ENCODE results near the gene OR10H3.

Gene OR10H3, protein sequence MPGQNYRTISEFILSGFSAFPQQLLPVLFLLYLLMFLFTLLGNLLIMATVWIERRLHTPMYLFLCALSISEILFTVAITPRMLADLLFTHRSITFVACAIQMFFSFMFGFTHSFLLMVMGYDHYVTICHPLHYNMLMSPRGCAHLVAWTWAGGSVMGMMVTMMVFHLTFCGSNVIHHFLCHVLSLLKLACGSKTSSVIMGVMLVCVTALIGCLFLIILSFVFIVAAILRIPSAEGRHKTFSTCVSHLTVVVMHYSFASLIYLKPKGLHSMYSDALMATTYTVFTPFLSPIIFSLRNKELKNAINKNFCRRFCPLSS

DNA sequence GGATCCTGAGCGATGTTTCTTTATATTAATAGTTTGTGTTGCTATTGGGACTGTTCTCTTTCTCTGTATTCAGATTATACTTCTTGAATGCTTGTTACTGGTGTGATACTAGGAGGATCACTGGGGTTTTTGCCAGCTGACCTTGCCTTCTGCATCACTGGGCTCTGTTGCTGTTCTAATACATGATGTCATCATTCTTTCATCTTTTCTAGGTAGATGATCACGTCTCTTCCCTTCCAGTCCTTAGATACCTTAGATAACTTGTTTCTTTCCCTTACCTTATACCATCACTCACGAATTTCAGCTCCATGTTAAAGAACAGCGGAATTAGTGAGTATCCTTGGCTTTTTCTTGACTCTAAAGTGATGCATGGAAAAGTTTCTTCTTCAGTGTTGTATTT lies at the start of gene OR10H3:
Gene OR10H3 (plus strand): TSS at position 264 of the 400 bp plus-strand sequence. CDS start 3,408 bp downstream, outside the sequence.
- H3K4me1 ChIP-seq = no peaks in the 10 kb centered on the region
- no peak within 1 kb of the TSS for H3K27ac ChIP-seq
- TF ChIP-seq, protein P1, sequence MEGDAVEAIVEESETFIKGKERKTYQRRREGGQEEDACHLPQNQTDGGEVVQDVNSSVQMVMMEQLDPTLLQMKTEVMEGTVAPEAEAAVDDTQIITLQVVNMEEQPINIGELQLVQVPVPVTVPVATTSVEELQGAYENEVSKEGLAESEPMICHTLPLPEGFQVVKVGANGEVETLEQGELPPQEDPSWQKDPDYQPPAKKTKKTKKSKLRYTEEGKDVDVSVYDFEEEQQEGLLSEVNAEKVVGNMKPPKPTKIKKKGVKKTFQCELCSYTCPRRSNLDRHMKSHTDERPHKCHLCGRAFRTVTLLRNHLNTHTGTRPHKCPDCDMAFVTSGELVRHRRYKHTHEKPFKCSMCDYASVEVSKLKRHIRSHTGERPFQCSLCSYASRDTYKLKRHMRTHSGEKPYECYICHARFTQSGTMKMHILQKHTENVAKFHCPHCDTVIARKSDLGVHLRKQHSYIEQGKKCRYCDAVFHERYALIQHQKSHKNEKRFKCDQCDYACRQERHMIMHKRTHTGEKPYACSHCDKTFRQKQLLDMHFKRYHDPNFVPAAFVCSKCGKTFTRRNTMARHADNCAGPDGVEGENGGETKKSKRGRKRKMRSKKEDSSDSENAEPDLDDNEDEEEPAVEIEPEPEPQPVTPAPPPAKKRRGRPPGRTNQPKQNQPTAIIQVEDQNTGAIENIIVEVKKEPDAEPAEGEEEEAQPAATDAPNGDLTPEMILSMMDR (IDR thresholded peaks at IDR 0.05) = no peak
- no peaks in the 10 kb centered on the region for H3K79me2 ChIP-seq
- H3K9me3 ChIP-seq (ENCODE audit: control insufficient read depth, low read length) = no peaks in the 10 kb centered on the region
- no peak within 1 kb of the TSS for H3K4me3 ChIP-seq (ENCODE audit: low read depth, low read length)
- H3K27me3 ChIP-seq (ENCODE audit: control insufficient read depth, insufficient read depth, low read length) = peaks cover 6% of the 10 kb centered on the region
- no peak within 1 kb of the TSS for H3K4me2 ChIP-seq (ENCODE audit: low read length)
- no peak within 1 kb of the TSS for H3K9ac ChIP-seq
- no peak within 1 kb of the TSS for H2AFZ ChIP-seq
- H3K36me3 ChIP-seq (ENCODE audit: control insufficient read depth, insufficient read depth, low read length) = no peaks in the 10 kb centered on the region

DNA sequence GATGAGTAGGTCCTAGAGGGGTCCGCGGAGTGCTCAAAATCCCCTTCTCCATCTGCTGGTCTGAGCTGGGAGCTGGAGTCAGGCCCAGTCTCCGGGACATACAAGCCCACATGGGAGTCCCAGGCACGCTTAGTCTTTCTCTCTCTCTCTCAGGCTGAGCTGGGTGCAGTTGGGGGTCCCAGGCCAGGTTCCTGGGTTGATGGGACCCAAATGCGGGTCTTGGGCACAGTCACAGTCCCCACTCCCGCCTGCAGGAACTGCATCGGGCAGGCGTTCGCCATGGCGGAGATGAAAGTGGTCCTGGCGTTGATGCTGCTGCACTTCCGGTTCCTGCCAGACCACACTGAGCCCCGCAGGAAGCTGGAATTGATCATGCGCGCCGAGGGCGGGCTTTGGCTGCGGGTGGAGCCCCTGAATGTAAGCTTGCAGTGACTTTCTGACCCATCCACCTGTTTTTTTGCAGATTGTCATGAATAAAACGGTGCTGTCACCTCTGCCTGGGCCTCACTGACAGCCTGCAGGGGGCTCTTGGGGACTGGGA lies 41.1 kb upstream of the OR10H3 start:
- Histone ChIP-seq H3K27me3 (ENCODE audit: control insufficient read depth, insufficient read depth, low read length) (no peaks in the 10 kb centered on the region), H3K79me2 (no peaks in the 10 kb centered on the region), H3K9ac (no peak overlapping the region), H2AFZ (no peak overlapping the region), H3K4me3 (ENCODE audit: low read depth, low read length) (no peak overlapping the region), H3K36me3 (ENCODE audit: control insufficient read depth, insufficient read depth, low read length) (no peaks in the 10 kb centered on the region), H3K4me2 (ENCODE audit: low read length) (no peak overlapping the region), H3K9me3 (ENCODE audit: control insufficient read depth, low read length) (no peaks in the 10 kb centered on the region), H3K4me1 (no peaks in the 10 kb centered on the region), H3K27ac (no peak overlapping the region)
- TF ChIP-seq, protein P1 (IDR thresholded peaks at IDR 0.05) = no peak

DNA sequence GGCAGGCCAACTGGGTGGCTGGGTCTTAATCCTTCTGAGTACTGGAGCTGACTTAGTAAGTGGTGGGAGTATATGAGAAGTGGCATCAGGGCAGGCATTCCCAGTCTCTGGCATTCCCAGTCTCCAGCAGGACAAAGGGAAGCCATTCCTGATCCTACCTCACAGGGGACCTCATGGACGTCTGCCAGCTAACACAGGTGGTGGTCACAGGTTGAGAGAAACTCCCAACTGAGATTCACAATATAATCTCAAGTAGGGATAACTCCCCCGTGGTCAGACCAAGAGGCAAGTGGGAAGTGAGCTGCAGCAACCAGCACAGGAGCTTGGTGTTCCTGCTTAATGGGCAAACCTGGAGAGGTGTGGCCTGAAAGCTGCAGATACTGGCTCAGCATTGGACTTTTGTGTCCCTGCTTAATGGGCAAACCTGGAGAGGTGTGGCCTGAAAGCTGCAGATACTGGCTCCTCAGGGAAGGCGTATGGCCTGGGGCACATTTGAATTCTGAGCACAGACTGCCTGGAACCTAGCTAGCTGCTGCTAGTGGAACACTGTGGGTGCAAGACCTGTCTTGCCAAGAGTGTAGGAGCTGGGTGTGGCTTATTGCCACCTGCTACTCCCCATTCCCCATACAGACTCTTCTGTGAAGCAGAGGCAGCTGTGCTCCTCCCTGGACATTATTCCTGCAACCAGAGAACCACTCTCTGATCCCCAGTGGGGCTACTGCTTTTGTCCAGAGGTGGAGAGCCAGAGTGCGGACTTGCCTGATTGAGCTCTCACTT lies 35.8 kb upstream of the OR10H3 start:
- Histone ChIP-seq H3K9me3 (ENCODE audit: control insufficient read depth, low read length) (no peaks in the 10 kb centered on the region), H3K4me2 (ENCODE audit: low read length) (no peak overlapping the region), H3K4me1 (no peaks in the 10 kb centered on the region), H3K27ac (no peak overlapping the region), H2AFZ (no peak overlapping the region), H3K4me3 (ENCODE audit: low read depth, low read length) (no peak overlapping the region), H3K36me3 (ENCODE audit: control insufficient read depth, insufficient read depth, low read length) (no peaks in the 10 kb centered on the region), H3K79me2 (no peaks in the 10 kb centered on the region), H3K9ac (no peak overlapping the region), H3K27me3 (ENCODE audit: control insufficient read depth, insufficient read depth, low read length) (no peaks in the 10 kb centered on the region)
- TF ChIP-seq, protein P1 (IDR thresholded peaks at IDR 0.05) = no peak

DNA sequence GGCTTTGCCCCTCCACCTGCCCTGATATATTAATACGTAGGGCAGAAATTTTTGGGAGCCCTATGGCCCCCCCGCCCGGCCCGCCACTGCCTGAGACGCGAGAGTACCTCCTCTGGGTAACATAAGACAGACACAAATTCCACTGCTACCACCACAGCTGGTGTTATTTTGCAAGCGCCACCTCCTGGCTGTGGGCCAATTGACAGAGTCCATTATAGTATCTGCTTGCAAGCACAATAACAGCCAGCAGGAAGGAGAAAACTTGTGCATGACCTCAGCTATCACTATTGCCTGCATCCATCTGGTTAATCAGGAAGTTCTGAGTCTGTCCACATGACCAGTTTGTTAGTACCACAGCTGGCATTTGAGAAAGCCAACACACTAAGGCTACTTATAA lies 35.3 kb upstream of the OR10H3 start:
- H3K4me3 ChIP-seq (ENCODE audit: low read depth, low read length) = no peak overlapping the region
- H3K27ac ChIP-seq = no peak overlapping the region
- no peak overlapping the region for H2AFZ ChIP-seq

More for the DNA sequence above, 35.3 kb upstream of the OR10H3 start:
- Histone ChIP-seq H3K4me1 (no peaks in the 10 kb centered on the region), H3K36me3 (ENCODE audit: control insufficient read depth, insufficient read depth, low read length) (no peaks in the 10 kb centered on the region), H3K9ac (no peak overlapping the region), H3K4me2 (ENCODE audit: low read length) (no peak overlapping the region), H3K79me2 (no peaks in the 10 kb centered on the region), H3K27me3 (ENCODE audit: control insufficient read depth, insufficient read depth, low read length) (no peaks in the 10 kb centered on the region), H3K9me3 (ENCODE audit: control insufficient read depth, low read length) (no peaks in the 10 kb centered on the region)
- TF ChIP-seq, protein P1 (IDR thresholded peaks at IDR 0.05) = no peak
